Neural progenitor cell (in vitro differentiated cells): ENCODE results near the gene FAS. TPM values are rescaled to one million over a fixed set of nuclear protein-coding genes. Genes with fewer than 3 reads are reported as not detected.

Experiments used
- DNase-seq: peaks from one replicate; pipeline ENCODE4 v3.0.0-alpha.2; 2016; ENCODE audit warnings: low spot score
- H2AFZ ChIP-seq: fragments of 200-600 bp; sonication (generic); replicated peaks from 2 replicates; pipeline ENCODE4 v1.6.1; 2016; ENCODE audit warnings: antibody characterized with exemption
- H3F3A ChIP-seq: fragments of 200-600 bp; sonication (generic); 2 replicates; pipeline ENCODE4 v1.6.1; 2016; ENCODE audit warnings: antibody characterized with exemption, low read depth
- H3K27ac ChIP-seq: fragments of 200-600 bp; sonication (generic); 2 replicates; pipeline ENCODE4 v1.5.1; 2016; ENCODE audit warnings: mild to moderate bottlenecking
- H3K27me3 ChIP-seq: fragments of 200-600 bp; sonication (generic); 2 replicates; pipeline ENCODE4 v1.6.1; 2016; ENCODE audit warnings: mild to moderate bottlenecking, moderate library complexity
- H3K36me3 ChIP-seq: fragments of 200-600 bp; sonication (generic); 2 replicates; pipeline ENCODE4 v1.5.1; 2016
- H3K4me1 ChIP-seq: fragments of 200-600 bp; sonication (generic); 2 replicates; pipeline ENCODE4 v1.6.1; 2016; ENCODE audit warnings: mixed run types
- H3K4me2 ChIP-seq: fragments of 200-600 bp; sonication (generic); 2 replicates; pipeline ENCODE4 v1.6.1; 2016
- H3K4me3 ChIP-seq: fragments of 200-600 bp; sonication (generic); 2 replicates; pipeline ENCODE4 v1.5.1; 2016
- H3K79me2 ChIP-seq: fragments of 200-600 bp; sonication (generic); 2 replicates; pipeline ENCODE4 v1.6.1; 2016; ENCODE audit warnings: low read depth
- H3K9ac ChIP-seq: fragments of 200-600 bp; sonication (generic); 2 replicates; pipeline ENCODE4 v1.6.1; 2016
- H3K9me3 ChIP-seq: fragments of 200-600 bp; sonication (generic); 2 replicates; pipeline ENCODE4 v1.5.1; 2016; ENCODE audit warnings: low read depth
- H4K20me1 ChIP-seq: fragments of 200-600 bp; sonication (generic); 2 replicates; pipeline ENCODE4 v1.6.1; 2016; ENCODE audit warnings: low read depth
- H3K27ac Mint-ChIP-seq: 3 replicates; pipeline ENCODE4 v1.8.0; 2021; ENCODE audit warnings: mixed read lengths
- H3K27me3 Mint-ChIP-seq: 2 replicates; pipeline ENCODE4 v1.8.0; 2022; ENCODE audit warnings: low read depth, mild to moderate bottlenecking, inconsistent platforms, moderate library complexity, mixed read lengths; ENCODE audit not compliant: insufficient read depth
- H3K36me3 Mint-ChIP-seq: 3 replicates; pipeline ENCODE4 v1.8.0; 2021; ENCODE audit warnings: mixed read lengths
- H3K4me1 Mint-ChIP-seq: 3 replicates; pipeline ENCODE4 v1.8.0; 2021; ENCODE audit warnings: mixed read lengths
- H3K4me3 Mint-ChIP-seq: 3 replicates; pipeline ENCODE4 v1.8.0; 2021; ENCODE audit warnings: mild to moderate bottlenecking, moderate library complexity, mixed read lengths
- H3K9me3 Mint-ChIP-seq: 3 replicates; pipeline ENCODE4 v1.8.0; 2020; ENCODE audit warnings: mixed read lengths
- CTCF ChIP-seq: fragments of 200-600 bp; sonication (generic); IDR thresholded peaks from 2 replicates; pipeline ENCODE4 v1.5.1; 2017; ENCODE audit warnings: antibody characterized with exemption, mild to moderate bottlenecking
- EZH2 ChIP-seq: fragments of 200-600 bp; sonication (generic); IDR thresholded peaks from 2 replicates; pipeline ENCODE4 v1.6.1; 2017; ENCODE audit warnings: antibody characterized with exemption, mild to moderate bottlenecking, moderate library complexity
- EZH2phosphoT487 ChIP-seq: fragments of 200-600 bp; sonication (generic); IDR thresholded peaks from 2 replicates; pipeline ENCODE4 v1.6.1; 2017; ENCODE audit warnings: antibody characterized with exemption
- microRNA-seq: library from miRNA; unstranded; fragments of <30 nt; microRNA quantifications from one replicate; pipeline ENCODE4, GENCODE V29; 2016
- small RNA-seq: library from RNA; depleted of rRNA; stranded (forward); fragments of <200 nt; gene quantifications from one replicate; pipeline ENCODE3, GENCODE V24; 2015
- total RNA-seq: library from RNA; depleted of rRNA; stranded (reverse); fragments of >200 nt; gene quantifications from 2 replicates; pipeline ENCODE4 v1.2.3, GENCODE V29; 2015; ENCODE audit warnings: low replicate concordance

The FAS gene
- total RNA-seq, 1 donor from 2014 or later, result 11.1 TPM

DNA sequence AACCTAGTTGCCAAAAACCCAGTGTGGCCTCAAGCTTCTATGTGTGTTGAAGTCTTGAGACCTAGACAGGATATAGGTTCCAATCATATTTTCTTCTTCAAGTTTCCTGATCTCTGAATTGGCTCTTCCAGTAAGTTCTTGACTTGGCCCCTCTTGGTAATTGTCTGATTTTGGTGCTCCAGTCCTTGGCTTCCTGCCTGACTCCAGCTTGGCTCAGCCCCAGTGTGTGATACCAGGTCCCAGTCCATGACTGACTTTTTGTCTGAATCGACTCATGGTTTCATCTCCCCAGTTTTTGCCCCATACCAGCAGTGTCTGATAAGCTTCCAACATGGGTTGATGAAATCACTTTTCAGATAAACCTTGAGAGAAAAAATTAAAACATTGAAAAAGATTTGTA, 72.3 kb downstream of the FAS start:
- Histone ChIP-seq H3K4me3 (no peak overlapping the region), H3K4me1 (no peaks in the 10 kb centered on the region), H2AFZ (no peak overlapping the region), H4K20me1 (no peaks in the 10 kb centered on the region), H3K36me3 (no peaks in the 10 kb centered on the region), H3K79me2 (no peaks in the 10 kb centered on the region), H3K27ac (no peak overlapping the region), H3K9ac (no peak overlapping the region), H3F3A (no peaks in the 10 kb centered on the region), H3K4me2 (no peak overlapping the region), H3K9me3 (no peaks in the 10 kb centered on the region), H3K27me3 (no peaks in the 10 kb centered on the region)
- no peaks in the 10 kb centered on the region for H3K36me3 Mint-ChIP-seq
- no peak overlapping the region for H3K4me3 Mint-ChIP-seq
- H3K4me1 Mint-ChIP-seq, result peaks cover 3% of the 10 kb centered on the region
- no peak for DNase-seq
- TF ChIP-seq EZH2, result no peak
- no peak for TF ChIP-seq CTCF
- TF ChIP-seq EZH2phosphoT487, result no peak
- H3K27me3 Mint-ChIP-seq, result peaks cover 2% of the 10 kb centered on the region
- H3K9me3 Mint-ChIP-seq, result no peaks in the 10 kb centered on the region
- H3K27ac Mint-ChIP-seq, result no peak overlapping the region

- no peaks in the 10 kb centered on the region for H3K27me3 ChIP-seq
- no peak overlapping the region for H3K4me3 ChIP-seq
- no peak for DNase-seq
- no peaks in the 10 kb centered on the region for H4K20me1 ChIP-seq
- Mint-ChIP-seq H3K9me3 (no peaks in the 10 kb centered on the region), H3K36me3 (no peaks in the 10 kb centered on the region), H3K4me3 (no peak overlapping the region), H3K4me1 (peaks cover 3% of the 10 kb centered on the region), H3K27ac (no peak overlapping the region), H3K27me3 (peaks cover 2% of the 10 kb centered on the region)
- no peaks in the 10 kb centered on the region for H3F3A ChIP-seq
- H3K9me3 ChIP-seq, result no peaks in the 10 kb centered on the region
- H3K9ac ChIP-seq, result no peak overlapping the region
- H3K4me2 ChIP-seq, result no peak overlapping the region
- no peaks in the 10 kb centered on the region for H3K4me1 ChIP-seq
- no peak overlapping the region for H2AFZ ChIP-seq
- no peaks in the 10 kb centered on the region for H3K36me3 ChIP-seq
- H3K79me2 ChIP-seq, result no peaks in the 10 kb centered on the region
- no peak for TF ChIP-seq EZH2phosphoT487
- no peak overlapping the region for H3K27ac ChIP-seq
Observed at GRCh38 chr10:89063465-89063864, 72.9 kb downstream of the FAS start.

DNA sequence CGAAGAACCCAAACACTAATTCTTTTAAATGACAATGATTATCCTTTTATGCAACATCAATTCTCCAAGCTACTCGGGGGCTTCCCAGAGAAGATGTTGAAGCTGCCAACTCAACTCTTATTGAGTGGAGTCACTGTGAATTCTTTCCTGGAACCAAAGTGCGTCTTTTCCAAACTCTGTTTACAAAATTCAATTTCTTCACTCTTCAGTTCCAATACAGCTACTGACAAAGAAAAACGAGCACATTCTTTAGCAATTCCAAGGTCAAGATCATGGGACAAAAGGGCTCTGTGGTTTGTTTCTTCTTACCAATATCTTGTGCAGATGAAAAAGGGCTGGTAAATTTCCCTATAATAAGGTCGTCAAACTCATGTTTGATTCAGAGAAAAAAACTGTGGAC, 74.2 kb downstream of the FAS start:
- Histone ChIP-seq H3K27ac (no peak overlapping the region), H4K20me1 (no peaks in the 10 kb centered on the region), H3K9ac (no peak overlapping the region), H3K36me3 (no peaks in the 10 kb centered on the region), H3K9me3 (no peaks in the 10 kb centered on the region), H3F3A (no peaks in the 10 kb centered on the region), H3K4me3 (no peak overlapping the region), H3K4me2 (no peak overlapping the region), H3K79me2 (no peaks in the 10 kb centered on the region), H2AFZ (no peak overlapping the region), H3K4me1 (no peaks in the 10 kb centered on the region), H3K27me3 (no peaks in the 10 kb centered on the region)
- H3K27ac Mint-ChIP-seq, result no peak overlapping the region
- no peak for DNase-seq
- H3K4me3 Mint-ChIP-seq, result no peak overlapping the region
- H3K4me1 Mint-ChIP-seq, result peaks cover 3% of the 10 kb centered on the region
- no peaks in the 10 kb centered on the region for H3K9me3 Mint-ChIP-seq
- no peak for TF ChIP-seq EZH2phosphoT487
- no peak for TF ChIP-seq CTCF
- TF ChIP-seq EZH2, result no peak
- peaks cover 2% of the 10 kb centered on the region for H3K27me3 Mint-ChIP-seq
- no peaks in the 10 kb centered on the region for H3K36me3 Mint-ChIP-seq

Small RNA genes within 50 kb of the gene (microRNA-seq; reads per million reads assigned to microRNA genes)
- gene MIR4679-1 (not detected), gene MIR4679-2 (not detected)

Small RNA genes within 50 kb of the gene (small RNA-seq; reads per million reads assigned to genes)
- gene MIR4679-2 (not detected), gene RF02116 (not detected)

Other genes starting within 250 kb of the FAS start
- not detected in 2 replicates for gene LIPN, start 230.8 kb upstream of the FAS start, total RNA-seq
- gene LIPM, start 188.1 kb upstream of the FAS start, total RNA-seq, result not detected in 2 replicates
- gene ANKRD22, start 139.0 kb upstream of the FAS start, total RNA-seq, result not detected in 2 replicates
- gene STAMBPL1, start 110.6 kb upstream of the FAS start, total RNA-seq, result 1.6 and 1.9 TPM in 2 replicates
- gene ACTA2, start 38.0 kb upstream of the FAS start, total RNA-seq, result 19.0 and 22.3 TPM in 2 replicates
- gene CH25H, start 216.5 kb downstream of the FAS start, total RNA-seq, result not detected in 2 replicates